ENCODE data around the gene GMPR2. TPM values are rescaled to one million over a fixed set of nuclear protein-coding genes. Genes with fewer than 3 reads are reported as not detected.

GMPR2 gene
- total and polyA plus RNA-seq, 2 of the 4 experiments (the other 2 are of a cell fraction) = 63.7 to 92.5 TPM

Small RNA genes within 50 kb of the gene (microRNA-seq; reads per million reads assigned to microRNA genes)
- not detected for gene AL136295.4 (ENCODE audit: insufficient read depth, insufficient read length)
- gene CHMP4A (ENCODE audit: insufficient read depth, insufficient read length) = not detected
- not detected for gene MDP1 (ENCODE audit: insufficient read depth, insufficient read length)

Small RNA genes within 50 kb of the gene (small RNA-seq; reads per million reads assigned to genes)
- gene AL136295.4 (0 to 0.41 (median 0) reads per million in 5 experiments), gene CHMP4A (0 to 0.04 (median 0) reads per million in 5 experiments), gene MDP1 (0 reads per million in 5 experiments)

Other genes starting within 250 kb of the GMPR2 start
Only the 30 nearest of the 34 such genes appear.
- gene CARMIL3, start 180.9 kb upstream of the GMPR2 start, total RNA-seq (2012; rRNA removed) = under 0.01 TPM in 1 of 2 replicates, not detected in the other
- 0.03 TPM in 1 of 2 replicates, not detected in the other for gene CARMIL3, start 180.9 kb upstream of the GMPR2 start, polyA plus RNA-seq (2012; rRNA removed)
- gene CPNE6, start 161.4 kb upstream of the GMPR2 start, total RNA-seq (2012; rRNA removed) = not detected in 2 replicates
- not detected in 2 replicates for gene CPNE6, start 161.4 kb upstream of the GMPR2 start, polyA plus RNA-seq (2012; rRNA removed)
- gene PCK2, start 138.6 kb upstream of the GMPR2 start, total RNA-seq (2012; rRNA removed) = 11.1 and 13.4 TPM in 2 replicates
- gene PCK2, start 138.6 kb upstream of the GMPR2 start, polyA plus RNA-seq (2012; rRNA removed) = 23.9 and 29.4 TPM in 2 replicates
- 46.7 and 52.0 TPM in 2 replicates for gene DCAF11, start 118.2 kb upstream of the GMPR2 start, total RNA-seq (2012; rRNA removed)
- gene DCAF11, start 118.2 kb upstream of the GMPR2 start, polyA plus RNA-seq (2012; rRNA removed) = 19.0 and 21.0 TPM in 2 replicates
- gene NRL, start 118.0 kb upstream of the GMPR2 start, total RNA-seq (2012; rRNA removed) = 0.18 and 0.28 TPM in 2 replicates
- 0.70 and 0.85 TPM in 2 replicates for gene NRL, start 118.0 kb upstream of the GMPR2 start, polyA plus RNA-seq (2012; rRNA removed)
- gene FITM1, start 102.3 kb upstream of the GMPR2 start, total RNA-seq (2012; rRNA removed) = not detected in 2 replicates
- not detected in 2 replicates for gene FITM1, start 102.3 kb upstream of the GMPR2 start, polyA plus RNA-seq (2012; rRNA removed)
- 42.8 and 55.3 TPM in 2 replicates for gene PSME1, start 96.7 kb upstream of the GMPR2 start, total RNA-seq (2012; rRNA removed)
- 97.9 and 106 TPM in 2 replicates for gene PSME1, start 96.7 kb upstream of the GMPR2 start, polyA plus RNA-seq (2012; rRNA removed)
- gene EMC9, start 91.3 kb upstream of the GMPR2 start, total RNA-seq (2012; rRNA removed) = 15.0 and 15.1 TPM in 2 replicates
- gene EMC9, start 91.3 kb upstream of the GMPR2 start, polyA plus RNA-seq (2012; rRNA removed) = 19.2 and 21.6 TPM in 2 replicates
- 92.2 and 104 TPM in 2 replicates for gene PSME2, start 86.3 kb upstream of the GMPR2 start, total RNA-seq (2012; rRNA removed)
- 141 and 171 TPM in 2 replicates for gene PSME2, start 86.3 kb upstream of the GMPR2 start, polyA plus RNA-seq (2012; rRNA removed)
- 26.1 and 37.5 TPM in 2 replicates for gene RNF31, start 85.4 kb upstream of the GMPR2 start, total RNA-seq (2012; rRNA removed)
- gene RNF31, start 85.4 kb upstream of the GMPR2 start, polyA plus RNA-seq (2012; rRNA removed) = 28.9 and 31.6 TPM in 2 replicates
- 29.7 and 34.6 TPM in 2 replicates for gene IRF9, start 71.7 kb upstream of the GMPR2 start, total RNA-seq (2012; rRNA removed)
- gene IRF9, start 71.7 kb upstream of the GMPR2 start, polyA plus RNA-seq (2012; rRNA removed) = 23.2 and 25.6 TPM in 2 replicates
- gene REC8, start 60.8 kb upstream of the GMPR2 start, total RNA-seq (2012; rRNA removed) = 0.36 and 0.56 TPM in 2 replicates
- 3.5 and 3.6 TPM in 2 replicates for gene REC8, start 60.8 kb upstream of the GMPR2 start, polyA plus RNA-seq (2012; rRNA removed)
- gene IPO4, start 44.1 kb upstream of the GMPR2 start, total RNA-seq (2012; rRNA removed) = 36.7 and 37.6 TPM in 2 replicates
- gene IPO4, start 44.1 kb upstream of the GMPR2 start, polyA plus RNA-seq (2012; rRNA removed) = 39.4 and 39.9 TPM in 2 replicates
- 51.9 and 65.6 TPM in 2 replicates for gene TM9SF1, start 37.5 kb upstream of the GMPR2 start, total RNA-seq (2012; rRNA removed)
- gene TM9SF1, start 37.5 kb upstream of the GMPR2 start, polyA plus RNA-seq (2012; rRNA removed) = 40.4 and 40.9 TPM in 2 replicates
- gene TSSK4, start 27.2 kb upstream of the GMPR2 start, total RNA-seq (2012; rRNA removed) = under 0.01 TPM in 1 of 2 replicates, not detected in the other
- 0.07 TPM in 1 of 2 replicates, not detected in the other for gene TSSK4, start 27.2 kb upstream of the GMPR2 start, polyA plus RNA-seq (2012; rRNA removed)
- gene CHMP4A, start 19.4 kb upstream of the GMPR2 start, total RNA-seq (2012; rRNA removed) = 22.0 and 31.7 TPM in 2 replicates
- gene CHMP4A, start 19.4 kb upstream of the GMPR2 start, polyA plus RNA-seq (2012; rRNA removed) = 63.8 and 66.4 TPM in 2 replicates
- gene MDP1, start 16.9 kb upstream of the GMPR2 start, total RNA-seq (2012; rRNA removed) = 15.1 and 16.7 TPM in 2 replicates
- 16.7 and 17.8 TPM in 2 replicates for gene MDP1, start 16.9 kb upstream of the GMPR2 start, polyA plus RNA-seq (2012; rRNA removed)
- 167 and 224 TPM in 2 replicates for gene NEDD8, start 562 bp upstream of the GMPR2 start, total RNA-seq (2012; rRNA removed)
- gene NEDD8, start 562 bp upstream of the GMPR2 start, polyA plus RNA-seq (2012; rRNA removed) = 375 and 393 TPM in 2 replicates
- gene TINF2, start 9.7 kb downstream of the GMPR2 start, total RNA-seq (2012; rRNA removed) = 21.1 and 26.9 TPM in 2 replicates
- 30.0 and 33.0 TPM in 2 replicates for gene TINF2, start 9.7 kb downstream of the GMPR2 start, polyA plus RNA-seq (2012; rRNA removed)
- gene TGM1, start 30.2 kb downstream of the GMPR2 start, total RNA-seq (2012; rRNA removed) = 0.56 and 0.72 TPM in 2 replicates
- 2.7 and 3.3 TPM in 2 replicates for gene TGM1, start 30.2 kb downstream of the GMPR2 start, polyA plus RNA-seq (2012; rRNA removed)
- gene RABGGTA, start 38.7 kb downstream of the GMPR2 start, total RNA-seq (2012; rRNA removed) = 25.6 and 27.2 TPM in 2 replicates
- gene RABGGTA, start 38.7 kb downstream of the GMPR2 start, polyA plus RNA-seq (2012; rRNA removed) = 55.6 and 64.0 TPM in 2 replicates
- 13.1 and 15.8 TPM in 2 replicates for gene DHRS1, start 66.9 kb downstream of the GMPR2 start, total RNA-seq (2012; rRNA removed)
- 34.7 and 38.6 TPM in 2 replicates for gene DHRS1, start 66.9 kb downstream of the GMPR2 start, polyA plus RNA-seq (2012; rRNA removed)
- gene NOP9, start 66.9 kb downstream of the GMPR2 start, total RNA-seq (2012; rRNA removed) = 22.5 and 25.8 TPM in 2 replicates
- 11.7 and 11.8 TPM in 2 replicates for gene NOP9, start 66.9 kb downstream of the GMPR2 start, polyA plus RNA-seq (2012; rRNA removed)
- under 0.01 TPM in 2 replicates for gene CIDEB, start 75.0 kb downstream of the GMPR2 start, total RNA-seq (2012; rRNA removed)
- gene CIDEB, start 75.0 kb downstream of the GMPR2 start, polyA plus RNA-seq (2012; rRNA removed) = 0.19 TPM in 2 replicates
- 0.56 and 0.72 TPM in 2 replicates for gene LTB4R2, start 77.2 kb downstream of the GMPR2 start, total RNA-seq (2012; rRNA removed)
- gene LTB4R2, start 77.2 kb downstream of the GMPR2 start, polyA plus RNA-seq (2012; rRNA removed) = 1.7 and 2.0 TPM in 2 replicates
- 0.18 and 0.28 TPM in 2 replicates for gene LTB4R, start 78.6 kb downstream of the GMPR2 start, total RNA-seq (2012; rRNA removed)
- 2.3 TPM in 2 replicates for gene LTB4R, start 78.6 kb downstream of the GMPR2 start, polyA plus RNA-seq (2012; rRNA removed)
- gene ADCY4, start 102.1 kb downstream of the GMPR2 start, total RNA-seq (2012; rRNA removed) = not detected in 2 replicates
- gene ADCY4, start 102.1 kb downstream of the GMPR2 start, polyA plus RNA-seq (2012; rRNA removed) = 0.04 TPM in 1 of 2 replicates, not detected in the other
- gene RIPK3, start 107.1 kb downstream of the GMPR2 start, total RNA-seq (2012; rRNA removed) = not detected in 2 replicates
- gene RIPK3, start 107.1 kb downstream of the GMPR2 start, polyA plus RNA-seq (2012; rRNA removed) = 0.09 TPM in 1 of 2 replicates, not detected in the other
- gene NFATC4, start 135.3 kb downstream of the GMPR2 start, total RNA-seq (2012; rRNA removed) = 13.6 and 15.6 TPM in 2 replicates
- 35.8 and 38.4 TPM in 2 replicates for gene NFATC4, start 135.3 kb downstream of the GMPR2 start, polyA plus RNA-seq (2012; rRNA removed)
- gene NYNRIN, start 166.1 kb downstream of the GMPR2 start, total RNA-seq (2012; rRNA removed) = 1.7 and 2.2 TPM in 2 replicates
- gene NYNRIN, start 166.1 kb downstream of the GMPR2 start, polyA plus RNA-seq (2012; rRNA removed) = 5.3 and 5.4 TPM in 2 replicates

All from IMR-90 (cell line).